ENCODE measurements around the gene MRPL23.

GRCh38 chr11:1913271-1914060 lies 33.7 kb upstream of the MRPL23 start:
- TF ChIP-seq, protein P1, sequence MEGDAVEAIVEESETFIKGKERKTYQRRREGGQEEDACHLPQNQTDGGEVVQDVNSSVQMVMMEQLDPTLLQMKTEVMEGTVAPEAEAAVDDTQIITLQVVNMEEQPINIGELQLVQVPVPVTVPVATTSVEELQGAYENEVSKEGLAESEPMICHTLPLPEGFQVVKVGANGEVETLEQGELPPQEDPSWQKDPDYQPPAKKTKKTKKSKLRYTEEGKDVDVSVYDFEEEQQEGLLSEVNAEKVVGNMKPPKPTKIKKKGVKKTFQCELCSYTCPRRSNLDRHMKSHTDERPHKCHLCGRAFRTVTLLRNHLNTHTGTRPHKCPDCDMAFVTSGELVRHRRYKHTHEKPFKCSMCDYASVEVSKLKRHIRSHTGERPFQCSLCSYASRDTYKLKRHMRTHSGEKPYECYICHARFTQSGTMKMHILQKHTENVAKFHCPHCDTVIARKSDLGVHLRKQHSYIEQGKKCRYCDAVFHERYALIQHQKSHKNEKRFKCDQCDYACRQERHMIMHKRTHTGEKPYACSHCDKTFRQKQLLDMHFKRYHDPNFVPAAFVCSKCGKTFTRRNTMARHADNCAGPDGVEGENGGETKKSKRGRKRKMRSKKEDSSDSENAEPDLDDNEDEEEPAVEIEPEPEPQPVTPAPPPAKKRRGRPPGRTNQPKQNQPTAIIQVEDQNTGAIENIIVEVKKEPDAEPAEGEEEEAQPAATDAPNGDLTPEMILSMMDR (IDR thresholded peaks at IDR 0.05; ENCODE audit: poor library complexity) = no peak
- TF ChIP-seq EZH2phosphoT487 (IDR thresholded peaks at IDR 0.05; ENCODE audit: low read depth, severe bottlenecking, unreplicated experiment) = no peak

All from hepatocyte (in vitro differentiated cells).